RWPE2 (cell line): Measurements from ENCODE around the gene OXCT2.

Experiments used
- ATAC-seq: fragments of 200-7000 bp; cut with Tn5 transposase; 3 replicates; pipeline ENCODE4 v1.9.1; 2021; ENCODE audit warnings: low read depth
- DNase-seq: peaks from one replicate; pipeline ENCODE4 v3.0.0-alpha.2; 2020; ENCODE audit warnings: low spot score
- H3K27ac ChIP-seq: fragments of 450-650 bp; 2 replicates; pipeline ENCODE4 v1.5.1; 2017; ENCODE audit warnings: mild to moderate bottlenecking; ENCODE audit not compliant: poor library complexity, severe bottlenecking
- H3K27me3 ChIP-seq: fragments of 250-450 bp; sonication (Bioruptor Pico); 2 replicates; pipeline ENCODE4 v1.5.1; 2021; ENCODE audit warnings: mild to moderate bottlenecking, moderate library complexity; ENCODE audit not compliant: insufficient read depth, poor library complexity, severe bottlenecking
- H3K36me3 ChIP-seq: fragments of 250-450 bp; sonication (Bioruptor Pico); 2 replicates; pipeline ENCODE4 v1.5.1; 2020; ENCODE audit warnings: low read depth, mild to moderate bottlenecking, moderate library complexity
- H3K4me1 ChIP-seq: fragments of 250-450 bp; sonication (Bioruptor Pico); 2 replicates; pipeline ENCODE4 v1.5.1; 2021; ENCODE audit warnings: mild to moderate bottlenecking, moderate library complexity; ENCODE audit not compliant: insufficient read depth, poor library complexity, severe bottlenecking
- H3K4me3 ChIP-seq: fragments of 250-450 bp; sonication (Bioruptor Pico); 2 replicates; pipeline ENCODE4 v1.5.1; 2021; ENCODE audit warnings: mild to moderate bottlenecking, moderate library complexity; ENCODE audit not compliant: severe bottlenecking
- H3K9me3 ChIP-seq: fragments of 250-450 bp; sonication (Bioruptor Pico); 2 replicates; pipeline ENCODE4 v1.5.1; 2021; ENCODE audit warnings: mild to moderate bottlenecking, moderate library complexity; ENCODE audit not compliant: severe bottlenecking
- CTCF ChIP-seq: fragments of 450-650 bp; IDR thresholded peaks from one replicate; pipeline ENCODE4 v1.5.1; 2017; ENCODE audit warnings: mild to moderate bottlenecking, moderate library complexity; ENCODE audit not compliant: poor library complexity, severe bottlenecking

Gene OXCT2

GRCh38 chr1:39754026-39754570, 17.1 kb downstream of the OXCT2 start:
- Histone ChIP-seq H3K27ac (no peak overlapping the region), H3K4me3 (no peak overlapping the region), H3K27me3 (no peaks in the 10 kb centered on the region), H3K36me3 (peaks cover 71% of the 10 kb centered on the region), H3K9me3 (no peaks in the 10 kb centered on the region), H3K4me1 (no peaks in the 10 kb centered on the region)
- no peak for DNase-seq
- no peak for TF ChIP-seq CTCF
- no peak for ATAC-seq

- H3K4me3 ChIP-seq: no peak overlapping the region
- no peaks in the 10 kb centered on the region for H3K27me3 ChIP-seq
- H3K9me3 ChIP-seq: no peaks in the 10 kb centered on the region
- H3K27ac ChIP-seq: no peak overlapping the region
- TF ChIP-seq CTCF: no peak
- ATAC-seq: no peak
- DNase-seq: no peak
- H3K36me3 ChIP-seq: peaks cover 78% of the 10 kb centered on the region
- H3K4me1 ChIP-seq: no peaks in the 10 kb centered on the region
Measured at GRCh38 chr1:39753132-39754025, 17.8 kb downstream of the OXCT2 start.

- H3K36me3 ChIP-seq: peaks cover 83% of the 10 kb centered on the region
- H3K27ac ChIP-seq: no peak overlapping the region
- ATAC-seq (no peak), DNase-seq (no peak)
- no peak overlapping the region for H3K4me3 ChIP-seq
- TF ChIP-seq CTCF: no peak
- no peaks in the 10 kb centered on the region for H3K27me3 ChIP-seq
- no peaks in the 10 kb centered on the region for H3K4me1 ChIP-seq
- no peaks in the 10 kb centered on the region for H3K9me3 ChIP-seq
Measured at GRCh38 chr1:39752703-39753102, 18.4 kb downstream of the OXCT2 start.

- TF ChIP-seq CTCF: no peak
- Histone ChIP-seq H3K9me3 (no peaks in the 10 kb centered on the region), H3K27ac (no peak overlapping the region), H3K4me1 (no peaks in the 10 kb centered on the region), H3K27me3 (no peaks in the 10 kb centered on the region), H3K4me3 (no peak overlapping the region), H3K36me3 (peaks cover 88% of the 10 kb centered on the region)
- DNase-seq (no peak), ATAC-seq (no peak)
Measured at GRCh38 chr1:39751595-39751994, 19.6 kb downstream of the OXCT2 start.

GRCh38 chr1:39745016-39745670, 26.0 kb downstream of the OXCT2 start:
- no peaks in the 10 kb centered on the region for H3K9me3 ChIP-seq
- peaks cover 94% of the 10 kb centered on the region for H3K36me3 ChIP-seq
- no peak for TF ChIP-seq CTCF
- no peak overlapping the region for H3K4me3 ChIP-seq
- no peaks in the 10 kb centered on the region for H3K27me3 ChIP-seq
- H3K27ac ChIP-seq: no peak overlapping the region
- no peak for DNase-seq
- no peak for ATAC-seq
- H3K4me1 ChIP-seq: peaks cover 3% of the 10 kb centered on the region
